ENCODE results near the gene ARHGAP31. TPM values are rescaled to one million over a fixed set of nuclear protein-coding genes. Genes with fewer than 3 reads are reported as not detected.

ARHGAP31 gene
- total RNA-seq, 1 experiment from 2014 or later, result 0.48 TPM

DNA sequence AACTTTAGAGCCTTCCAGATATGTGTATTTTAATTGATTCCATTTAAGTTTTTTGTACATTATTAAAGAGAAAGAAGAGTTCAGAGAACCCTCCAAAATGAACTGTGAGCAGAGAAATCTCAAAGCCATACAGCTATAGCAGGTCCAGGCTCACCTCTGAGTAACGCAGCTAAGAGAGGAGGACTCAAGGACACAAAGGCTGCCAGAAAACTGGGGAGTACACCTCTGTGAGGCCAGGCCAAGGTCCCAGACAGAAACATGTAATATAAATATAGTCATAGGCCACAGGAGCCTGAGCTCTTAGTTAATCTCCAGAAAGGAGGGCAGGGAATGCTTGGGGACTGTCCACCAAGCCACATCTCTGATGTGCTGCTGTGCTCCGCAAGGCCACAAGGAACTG, 102.7 kb downstream of the ARHGAP31 start:
- intact Hi-C loops (cut with micrococcal nuclease; ENCODE audit: unreplicated experiment), result no loop called here
- no peaks in the 10 kb centered on the region for H3K4me1 ChIP-seq (replicated peaks; ENCODE audit: insufficient read depth)
- H3K27ac ChIP-seq, result no peak overlapping the region
- H3K79me2 ChIP-seq (ENCODE audit: low read depth), result no peaks in the 10 kb centered on the region
- no peak for DNase-seq
- ChIA-PET POLR2A (ENCODE audit: unreplicated experiment) (no interaction called here), CTCF (no interaction called here)
- H3K9me2 ChIP-seq (ENCODE audit: insufficient read depth), result no peaks in the 10 kb centered on the region
- no peak for TF ChIP-seq EZH2 (IDR thresholded peaks at IDR 0.05; ENCODE audit: low read depth)
- TF ChIP-seq, protein P1, sequence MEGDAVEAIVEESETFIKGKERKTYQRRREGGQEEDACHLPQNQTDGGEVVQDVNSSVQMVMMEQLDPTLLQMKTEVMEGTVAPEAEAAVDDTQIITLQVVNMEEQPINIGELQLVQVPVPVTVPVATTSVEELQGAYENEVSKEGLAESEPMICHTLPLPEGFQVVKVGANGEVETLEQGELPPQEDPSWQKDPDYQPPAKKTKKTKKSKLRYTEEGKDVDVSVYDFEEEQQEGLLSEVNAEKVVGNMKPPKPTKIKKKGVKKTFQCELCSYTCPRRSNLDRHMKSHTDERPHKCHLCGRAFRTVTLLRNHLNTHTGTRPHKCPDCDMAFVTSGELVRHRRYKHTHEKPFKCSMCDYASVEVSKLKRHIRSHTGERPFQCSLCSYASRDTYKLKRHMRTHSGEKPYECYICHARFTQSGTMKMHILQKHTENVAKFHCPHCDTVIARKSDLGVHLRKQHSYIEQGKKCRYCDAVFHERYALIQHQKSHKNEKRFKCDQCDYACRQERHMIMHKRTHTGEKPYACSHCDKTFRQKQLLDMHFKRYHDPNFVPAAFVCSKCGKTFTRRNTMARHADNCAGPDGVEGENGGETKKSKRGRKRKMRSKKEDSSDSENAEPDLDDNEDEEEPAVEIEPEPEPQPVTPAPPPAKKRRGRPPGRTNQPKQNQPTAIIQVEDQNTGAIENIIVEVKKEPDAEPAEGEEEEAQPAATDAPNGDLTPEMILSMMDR (conservative IDR thresholded peaks at IDR 0.05), result no peak
- H3K9me3 ChIP-seq (ENCODE audit: insufficient read depth, low read depth), result no peaks in the 10 kb centered on the region
- no peaks in the 10 kb centered on the region for H3F3A ChIP-seq (ENCODE audit: insufficient read depth, low read depth)
- H2AFZ ChIP-seq, result no peak overlapping the region
- H3K36me3 ChIP-seq (ENCODE audit: low read depth), result no peaks in the 10 kb centered on the region
- no peak overlapping the region for H3K4me2 ChIP-seq
- H4K20me1 ChIP-seq (ENCODE audit: insufficient read depth), result no peaks in the 10 kb centered on the region
- H3K4me3 ChIP-seq, result no peak overlapping the region
- BruUV-seq (replicated peaks), result no TSS peak
- no peaks in the 10 kb centered on the region for H3K27me3 ChIP-seq (ENCODE audit: insufficient read depth, low read depth)

DNA sequence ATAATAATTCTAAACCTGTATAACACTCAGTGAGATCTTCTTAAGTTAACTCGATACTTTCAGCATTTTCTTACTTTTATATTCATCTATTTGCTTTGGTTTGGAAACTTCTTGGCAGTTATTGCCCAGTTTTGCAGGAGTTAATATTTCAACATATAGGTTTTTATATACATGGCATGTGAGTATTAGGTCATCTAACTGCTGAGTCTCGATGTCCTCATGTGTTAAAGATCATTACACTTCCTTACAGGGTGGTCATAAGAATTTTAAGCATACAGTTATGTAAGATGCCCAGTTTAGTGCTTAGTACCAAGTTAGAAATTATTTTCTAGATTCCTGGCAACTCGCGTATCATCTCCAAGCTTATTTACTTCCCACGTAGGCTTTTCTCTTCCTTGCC, 106.3 kb downstream of the ARHGAP31 start:
- intact Hi-C loops (cut with micrococcal nuclease; ENCODE audit: unreplicated experiment), result no loop called here
- TF ChIP-seq, protein P1 (conservative IDR thresholded peaks at IDR 0.05), result no peak
- no peak for TF ChIP-seq EZH2 (IDR thresholded peaks at IDR 0.05; ENCODE audit: low read depth)
- H3K36me3 ChIP-seq (ENCODE audit: low read depth), result no peaks in the 10 kb centered on the region
- DNase-seq, result no peak
- no peak overlapping the region for H2AFZ ChIP-seq
- ChIA-PET POLR2A (ENCODE audit: unreplicated experiment) (no interaction called here), CTCF (no interaction called here)
- H3K27ac ChIP-seq, result no peak overlapping the region
- no peak overlapping the region for H3K4me2 ChIP-seq
- BruUV-seq (replicated peaks), result no TSS peak
- H3K4me3 ChIP-seq, result no peak overlapping the region
- H3K9me3 ChIP-seq (ENCODE audit: insufficient read depth, low read depth), result no peaks in the 10 kb centered on the region
- H3K9me2 ChIP-seq (ENCODE audit: insufficient read depth), result no peaks in the 10 kb centered on the region
- H3K79me2 ChIP-seq (ENCODE audit: low read depth), result no peaks in the 10 kb centered on the region
- H3K4me1 ChIP-seq (replicated peaks; ENCODE audit: insufficient read depth), result no peaks in the 10 kb centered on the region
- H3F3A ChIP-seq (ENCODE audit: insufficient read depth, low read depth), result no peaks in the 10 kb centered on the region
- no peaks in the 10 kb centered on the region for H3K27me3 ChIP-seq (ENCODE audit: insufficient read depth, low read depth)
- H4K20me1 ChIP-seq (ENCODE audit: insufficient read depth), result no peaks in the 10 kb centered on the region

DNA sequence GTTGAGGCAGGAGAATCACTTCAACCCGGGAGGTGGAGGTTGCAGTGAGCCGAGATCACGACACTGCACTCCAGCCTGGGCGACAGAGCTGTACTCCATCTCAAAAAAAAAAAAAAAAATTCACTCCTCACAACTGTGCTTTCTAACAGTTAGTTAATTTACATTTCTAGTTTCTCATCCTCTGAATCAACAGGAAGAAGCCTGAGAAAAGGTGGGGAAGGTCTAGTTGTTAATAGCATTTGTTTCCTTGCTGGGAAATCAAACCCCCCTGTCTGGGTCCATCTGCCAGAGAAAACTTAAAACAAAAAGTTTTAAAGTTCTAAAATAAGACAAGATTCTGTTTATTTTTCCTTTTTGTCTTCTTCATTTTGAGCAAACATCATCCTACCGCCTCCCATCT, 106.9 kb downstream of the ARHGAP31 start:
- no peaks in the 10 kb centered on the region for H3K9me3 ChIP-seq (ENCODE audit: insufficient read depth, low read depth)
- no peak overlapping the region for H2AFZ ChIP-seq
- no peaks in the 10 kb centered on the region for H3K36me3 ChIP-seq (ENCODE audit: low read depth)
- no peaks in the 10 kb centered on the region for H3K9me2 ChIP-seq (ENCODE audit: insufficient read depth)
- TF ChIP-seq, protein P1 (conservative IDR thresholded peaks at IDR 0.05), result no peak
- no peak for TF ChIP-seq EZH2 (IDR thresholded peaks at IDR 0.05; ENCODE audit: low read depth)
- H3K4me1 ChIP-seq (replicated peaks; ENCODE audit: insufficient read depth), result no peaks in the 10 kb centered on the region
- no peak for DNase-seq
- H3K4me2 ChIP-seq, result no peak overlapping the region
- H3K79me2 ChIP-seq (ENCODE audit: low read depth), result no peaks in the 10 kb centered on the region
- POLR2A ChIA-PET (ENCODE audit: unreplicated experiment), result no interaction called here
- intact Hi-C loops (cut with micrococcal nuclease; ENCODE audit: unreplicated experiment), result no loop called here
- H3K27me3 ChIP-seq (ENCODE audit: insufficient read depth, low read depth), result no peaks in the 10 kb centered on the region
- no TSS peak for BruUV-seq (replicated peaks)
- no peak overlapping the region for H3K27ac ChIP-seq
- H3K4me3 ChIP-seq, result no peak overlapping the region
- H3F3A ChIP-seq (ENCODE audit: insufficient read depth, low read depth), result no peaks in the 10 kb centered on the region
- CTCF ChIA-PET, result no interaction called here
- H4K20me1 ChIP-seq (ENCODE audit: insufficient read depth), result no peaks in the 10 kb centered on the region
